Liver (tissue), 9 donors: ENCODE measurements around the gene RADX. TPM values are rescaled to one million over a fixed set of nuclear protein-coding genes. Genes with fewer than 3 reads are reported as not detected.

ENCODE experiments used
- DNase-seq: peaks from one replicate; pipeline ENCODE4 v3.0.0-alpha.2; 2017; ENCODE audit warnings: low spot score
- H3K27ac ChIP-seq, 2 donors: one replicate each; pipeline ENCODE4 v1.7.0; 2013; ENCODE audit warnings: inconsistent platforms in 2 of 2, low read length in 2 of 2, control low read depth in 1 of 2, low read depth in 1 of 2, mild to moderate bottlenecking in 1 of 2
- H3K27me3 ChIP-seq, 4 donors: one replicate each; pipeline versions ENCODE4 v1.6.1 to v1.7.0; 2013; ENCODE audit warnings: low read length in 3 of 4, inconsistent platforms in 1 of 4, mild to moderate bottlenecking in 1 of 4, moderate library complexity in 1 of 4; ENCODE audit not compliant: control insufficient read depth in 4 of 4, insufficient read depth in 4 of 4
- H3K36me3 ChIP-seq, 4 donors: one replicate each; pipeline versions ENCODE4 v1.6.1 to v1.7.0; 2013; ENCODE audit warnings: low read length in 3 of 4, mild to moderate bottlenecking in 3 of 4, low read depth in 1 of 4, moderate library complexity in 1 of 4; ENCODE audit not compliant: control insufficient read depth in 4 of 4, insufficient read depth in 3 of 4
- H3K4me1 ChIP-seq, 4 donors: one replicate each; pipeline versions ENCODE4 v1.6.1 to v1.7.0; 2013; ENCODE audit warnings: low read length in 3 of 4, mild to moderate bottlenecking in 3 of 4, moderate library complexity in 1 of 4; ENCODE audit not compliant: control insufficient read depth in 4 of 4, insufficient read depth in 4 of 4
- H3K4me3 ChIP-seq, 3 donors: one replicate each; pipeline versions ENCODE4 v1.6.1 to v1.7.0; 2013; ENCODE audit warnings: low read length in 3 of 3, control low read depth in 1 of 3, low read depth in 1 of 3, mild to moderate bottlenecking in 1 of 3
- H3K9ac ChIP-seq, 2 donors: one replicate each; pipeline ENCODE4 v1.7.0; 2013; ENCODE audit warnings: low read length in 2 of 2, mild to moderate bottlenecking in 2 of 2, moderate library complexity in 2 of 2, control low read depth in 1 of 2, low read depth in 1 of 2
- H3K9me3 ChIP-seq, 4 donors: one replicate each; pipeline versions ENCODE4 v1.6.1 to v1.7.0; 2013; ENCODE audit warnings: low read length in 3 of 4; ENCODE audit not compliant: control insufficient read depth in 4 of 4
- FOXA1 ChIP-seq: IDR thresholded peaks from 2 replicates; pipeline ENCODE4 v1.6.1; 2016; ENCODE audit warnings: antibody characterized with exemption
- HNF4A ChIP-seq, 2 donors: conservative IDR thresholded peaks; 2 replicates each; pipeline ENCODE4 v1.6.1; 2016; ENCODE audit warnings: antibody characterized with exemption in 2 of 2, mild to moderate bottlenecking in 2 of 2
- polyA plus RNA-seq, 2 donors: library from polyadenylated mRNA; stranded (reverse) in 1 of 2; unstranded in 1 of 2; fragments of 200-250 nt in 1 of 2; fragments of >200 nt in 1 of 2; fragmentation: Nextera tagmentation in 1 of 2; extraction: Ambion mirVana in 1 of 2; gene quantifications; one replicate each; pipeline versions ENCODE4 v1.2.1 to v1.2.3, GENCODE V29; 2013 to 2015
- total RNA-seq, 2 donors: library from RNA; depleted of rRNA; stranded (reverse); fragments of >200 nt; gene quantifications; one replicate each; pipeline ENCODE4 v1.2.3, GENCODE V29; 2014
- TF ChIP-seq, protein P1 (sequence below): fragments of 150-350 bp; IDR thresholded peaks from 2 replicates; pipeline ENCODE4 v1.5.1; 2017; ENCODE audit warnings: improper control_type of control experiment, low read depth, low read length; ENCODE audit not compliant: missing input control
- TF ChIP-seq, protein P2 (sequence below): IDR thresholded peaks from 2 replicates; pipeline ENCODE4 v1.6.1; 2016; ENCODE audit warnings: antibody characterized with exemption, mild to moderate bottlenecking
- TF ChIP-seq, protein P3 (sequence below): IDR thresholded peaks from 2 replicates; pipeline ENCODE4 v1.6.1; 2016; ENCODE audit warnings: antibody characterized with exemption
- donor health status: healthy.
- donor health status: healthy.
- donor health status: healthy.
- donor health status: healthy.
- donor health status: healthy.

Gene RADX
- total and polyA plus RNA-seq, 4 donors: 0.46 to 2.3 (median 0.95) TPM

DNA sequence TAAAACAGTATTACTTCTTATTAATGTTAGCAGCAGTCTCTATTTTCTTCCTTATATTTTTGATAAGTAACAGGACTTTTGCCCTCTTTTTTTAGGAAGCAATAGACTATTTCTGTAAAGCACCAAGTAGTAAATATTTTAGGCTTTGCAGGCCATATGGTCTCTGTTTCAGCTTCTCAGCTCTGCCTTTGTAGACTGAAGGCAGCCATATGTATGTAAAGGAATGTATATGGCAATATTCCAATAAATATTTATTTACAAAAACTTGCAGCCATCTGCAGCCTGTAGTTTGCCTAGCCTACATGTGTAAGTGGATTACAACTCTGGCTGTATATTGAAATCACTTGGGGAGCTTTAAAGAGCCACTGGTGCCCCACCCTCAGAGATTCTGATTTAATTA is 15.0 kb downstream of the RADX start:
- no peak for DNase-seq
- TF ChIP-seq, protein P1, sequence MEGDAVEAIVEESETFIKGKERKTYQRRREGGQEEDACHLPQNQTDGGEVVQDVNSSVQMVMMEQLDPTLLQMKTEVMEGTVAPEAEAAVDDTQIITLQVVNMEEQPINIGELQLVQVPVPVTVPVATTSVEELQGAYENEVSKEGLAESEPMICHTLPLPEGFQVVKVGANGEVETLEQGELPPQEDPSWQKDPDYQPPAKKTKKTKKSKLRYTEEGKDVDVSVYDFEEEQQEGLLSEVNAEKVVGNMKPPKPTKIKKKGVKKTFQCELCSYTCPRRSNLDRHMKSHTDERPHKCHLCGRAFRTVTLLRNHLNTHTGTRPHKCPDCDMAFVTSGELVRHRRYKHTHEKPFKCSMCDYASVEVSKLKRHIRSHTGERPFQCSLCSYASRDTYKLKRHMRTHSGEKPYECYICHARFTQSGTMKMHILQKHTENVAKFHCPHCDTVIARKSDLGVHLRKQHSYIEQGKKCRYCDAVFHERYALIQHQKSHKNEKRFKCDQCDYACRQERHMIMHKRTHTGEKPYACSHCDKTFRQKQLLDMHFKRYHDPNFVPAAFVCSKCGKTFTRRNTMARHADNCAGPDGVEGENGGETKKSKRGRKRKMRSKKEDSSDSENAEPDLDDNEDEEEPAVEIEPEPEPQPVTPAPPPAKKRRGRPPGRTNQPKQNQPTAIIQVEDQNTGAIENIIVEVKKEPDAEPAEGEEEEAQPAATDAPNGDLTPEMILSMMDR: no peak
- TF ChIP-seq, protein P2, sequence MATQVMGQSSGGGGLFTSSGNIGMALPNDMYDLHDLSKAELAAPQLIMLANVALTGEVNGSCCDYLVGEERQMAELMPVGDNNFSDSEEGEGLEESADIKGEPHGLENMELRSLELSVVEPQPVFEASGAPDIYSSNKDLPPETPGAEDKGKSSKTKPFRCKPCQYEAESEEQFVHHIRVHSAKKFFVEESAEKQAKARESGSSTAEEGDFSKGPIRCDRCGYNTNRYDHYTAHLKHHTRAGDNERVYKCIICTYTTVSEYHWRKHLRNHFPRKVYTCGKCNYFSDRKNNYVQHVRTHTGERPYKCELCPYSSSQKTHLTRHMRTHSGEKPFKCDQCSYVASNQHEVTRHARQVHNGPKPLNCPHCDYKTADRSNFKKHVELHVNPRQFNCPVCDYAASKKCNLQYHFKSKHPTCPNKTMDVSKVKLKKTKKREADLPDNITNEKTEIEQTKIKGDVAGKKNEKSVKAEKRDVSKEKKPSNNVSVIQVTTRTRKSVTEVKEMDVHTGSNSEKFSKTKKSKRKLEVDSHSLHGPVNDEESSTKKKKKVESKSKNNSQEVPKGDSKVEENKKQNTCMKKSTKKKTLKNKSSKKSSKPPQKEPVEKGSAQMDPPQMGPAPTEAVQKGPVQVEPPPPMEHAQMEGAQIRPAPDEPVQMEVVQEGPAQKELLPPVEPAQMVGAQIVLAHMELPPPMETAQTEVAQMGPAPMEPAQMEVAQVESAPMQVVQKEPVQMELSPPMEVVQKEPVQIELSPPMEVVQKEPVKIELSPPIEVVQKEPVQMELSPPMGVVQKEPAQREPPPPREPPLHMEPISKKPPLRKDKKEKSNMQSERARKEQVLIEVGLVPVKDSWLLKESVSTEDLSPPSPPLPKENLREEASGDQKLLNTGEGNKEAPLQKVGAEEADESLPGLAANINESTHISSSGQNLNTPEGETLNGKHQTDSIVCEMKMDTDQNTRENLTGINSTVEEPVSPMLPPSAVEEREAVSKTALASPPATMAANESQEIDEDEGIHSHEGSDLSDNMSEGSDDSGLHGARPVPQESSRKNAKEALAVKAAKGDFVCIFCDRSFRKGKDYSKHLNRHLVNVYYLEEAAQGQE: no peak
- TF ChIP-seq HNF4A (conservative IDR thresholded peaks at IDR 0.05): no peak
- TF ChIP-seq, protein P3, sequence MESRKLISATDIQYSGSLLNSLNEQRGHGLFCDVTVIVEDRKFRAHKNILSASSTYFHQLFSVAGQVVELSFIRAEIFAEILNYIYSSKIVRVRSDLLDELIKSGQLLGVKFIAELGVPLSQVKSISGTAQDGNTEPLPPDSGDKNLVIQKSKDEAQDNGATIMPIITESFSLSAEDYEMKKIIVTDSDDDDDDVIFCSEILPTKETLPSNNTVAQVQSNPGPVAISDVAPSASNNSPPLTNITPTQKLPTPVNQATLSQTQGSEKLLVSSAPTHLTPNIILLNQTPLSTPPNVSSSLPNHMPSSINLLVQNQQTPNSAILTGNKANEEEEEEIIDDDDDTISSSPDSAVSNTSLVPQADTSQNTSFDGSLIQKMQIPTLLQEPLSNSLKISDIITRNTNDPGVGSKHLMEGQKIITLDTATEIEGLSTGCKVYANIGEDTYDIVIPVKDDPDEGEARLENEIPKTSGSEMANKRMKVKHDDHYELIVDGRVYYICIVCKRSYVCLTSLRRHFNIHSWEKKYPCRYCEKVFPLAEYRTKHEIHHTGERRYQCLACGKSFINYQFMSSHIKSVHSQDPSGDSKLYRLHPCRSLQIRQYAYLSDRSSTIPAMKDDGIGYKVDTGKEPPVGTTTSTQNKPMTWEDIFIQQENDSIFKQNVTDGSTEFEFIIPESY: no peak
- Histone ChIP-seq H3K27me3 (no peaks in the 10 kb centered on the region), H3K27ac (no peak overlapping the region), H3K4me3 (no peak overlapping the region), H3K4me1 (no peaks in the 10 kb centered on the region), H3K9me3 (no peaks in the 10 kb centered on the region), H3K36me3 (no peaks in the 10 kb centered on the region), H3K9ac (no peak overlapping the region)

DNA sequence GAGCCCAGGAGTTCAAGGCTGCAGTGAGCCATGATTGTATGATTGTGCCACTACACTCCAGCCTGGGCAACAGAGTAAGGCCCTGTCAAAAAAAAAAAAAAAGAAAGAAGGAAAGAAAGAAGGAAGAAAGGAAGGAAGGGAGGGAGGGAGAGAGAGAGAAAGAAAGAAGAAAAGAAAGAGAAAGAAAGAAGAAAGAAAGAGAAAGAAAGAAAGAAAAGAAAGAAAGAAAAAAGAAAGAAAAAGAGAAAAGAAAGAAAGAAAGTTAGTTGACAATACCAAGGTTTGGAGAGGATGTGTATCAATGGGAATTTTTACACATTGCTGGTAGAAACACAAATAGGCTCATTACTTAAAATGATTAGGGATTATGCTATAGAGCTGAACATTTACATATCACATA is 19.8 kb downstream of the RADX start:
- TF ChIP-seq, protein P1: no peak
- TF ChIP-seq, protein P2: no peak
- TF ChIP-seq FOXA1: no peak
- no peak for TF ChIP-seq HNF4A (conservative IDR thresholded peaks at IDR 0.05)
- DNase-seq: no peak
- no peaks in the 10 kb centered on the region for H3K27me3 ChIP-seq

More for the DNA sequence above, 19.8 kb downstream of the RADX start:
- no peaks in the 10 kb centered on the region for H3K9me3 ChIP-seq
- no peak overlapping the region for H3K9ac ChIP-seq
- H3K4me1 ChIP-seq: no peaks in the 10 kb centered on the region
- H3K27ac ChIP-seq: no peak overlapping the region
- no peaks in the 10 kb centered on the region for H3K36me3 ChIP-seq
- no peak overlapping the region for H3K4me3 ChIP-seq
